Tongue (tissue), 2 donors: ENCODE results near the gene C6orf62. TPM values are rescaled to one million over a fixed set of nuclear protein-coding genes. Genes with fewer than 3 reads are reported as not detected.
"Not testable (repeated sequence)": the region's sequence is repeated elsewhere in the genome, so short reads cannot be mapped to it uniquely, and the experiment has no call there.

ENCODE experiments used
- DNase-seq: peaks from one replicate; pipeline ENCODE4 v3.0.0-alpha.2; 2015
- total RNA-seq: library from RNA; depleted of rRNA; stranded (reverse); fragments of >200 nt; gene quantifications from one replicate; pipeline ENCODE4 v1.2.3, GENCODE V29; 2014

The C6orf62 gene
- total RNA-seq, 1 donor from 2014 or later, result 85.2 TPM

DNA sequence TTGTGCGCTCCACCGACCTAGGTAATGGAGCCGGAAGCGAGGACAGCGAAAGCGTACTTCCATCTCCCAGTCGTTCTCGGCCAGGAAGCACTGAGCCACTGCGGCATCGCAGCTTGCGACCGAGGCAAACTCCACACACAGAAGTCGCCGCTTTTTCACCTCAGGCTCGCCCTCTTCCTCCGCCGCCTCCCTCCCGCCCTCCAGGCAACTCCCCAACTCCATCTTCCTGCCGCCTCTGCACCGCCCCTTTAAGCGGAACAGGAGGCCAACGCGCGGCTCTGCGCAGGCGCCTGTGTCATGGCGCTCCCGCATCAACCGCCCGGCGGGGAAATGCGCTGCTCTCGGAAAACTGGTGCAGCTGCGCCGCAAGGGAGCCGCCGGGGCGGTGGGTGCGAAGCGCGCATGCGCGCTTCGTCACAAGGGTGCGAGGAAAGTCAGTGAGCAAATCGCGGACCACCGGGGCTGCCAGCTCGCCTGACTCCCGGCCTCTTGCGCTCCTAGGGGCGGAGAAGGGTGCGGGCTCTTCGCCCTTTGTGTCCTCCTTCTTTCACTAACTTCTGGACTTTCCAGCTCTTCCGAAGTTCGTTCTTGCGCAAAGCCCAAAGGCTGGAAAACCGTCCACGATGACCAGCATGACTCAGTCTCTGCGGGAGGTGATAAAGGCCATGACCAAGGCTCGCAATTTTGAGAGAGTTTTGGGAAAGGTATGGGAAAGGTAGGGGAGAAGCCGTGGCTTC lies 52.1 kb downstream of the C6orf62 start, which contains the start of the genes ACOT13 and TDP2:
Gene ACOT13 (plus strand): TSS at position 437 of the 737 bp plus-strand sequence. CDS start 187 bp downstream, at position 624.
Gene TDP2 (minus strand): TSS at position 259 of the 737 bp plus-strand sequence. CDS start 37 bp downstream, at position 222.
- DNase-seq, result peak; percentile 99

DNA sequence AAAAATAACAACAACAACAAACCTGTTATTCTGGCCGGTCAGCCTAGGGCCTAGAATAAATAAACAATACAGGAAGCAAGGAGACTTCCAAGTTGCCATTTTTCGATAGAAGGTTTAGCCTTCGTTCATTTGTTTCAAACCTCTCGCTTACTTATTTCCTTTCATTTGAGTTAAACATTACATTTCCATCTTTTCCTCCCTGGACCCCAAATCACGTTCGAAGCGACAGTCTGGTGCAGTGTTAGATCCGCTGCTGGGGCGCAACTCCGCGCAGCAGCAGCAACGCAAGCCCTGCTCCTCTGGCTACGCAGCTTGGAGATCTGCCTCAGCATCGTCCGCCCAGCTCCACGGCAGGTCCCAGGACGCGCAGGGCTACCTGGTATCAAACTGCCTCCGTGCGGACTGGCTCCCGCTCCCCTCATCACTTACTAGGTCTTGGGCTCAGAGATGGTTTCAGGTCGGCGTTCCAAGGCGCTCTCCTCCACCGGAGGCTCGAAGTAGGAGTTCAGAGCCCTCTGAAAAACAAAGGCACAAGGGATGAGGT lies 52.8 kb downstream of the C6orf62 start:
- DNase-seq, result peak; percentile 62

- DNase-seq, result no peak
These were observed 54.6 kb downstream of the C6orf62 start for GRCh38 chr6:24664046-24664987.

DNA sequence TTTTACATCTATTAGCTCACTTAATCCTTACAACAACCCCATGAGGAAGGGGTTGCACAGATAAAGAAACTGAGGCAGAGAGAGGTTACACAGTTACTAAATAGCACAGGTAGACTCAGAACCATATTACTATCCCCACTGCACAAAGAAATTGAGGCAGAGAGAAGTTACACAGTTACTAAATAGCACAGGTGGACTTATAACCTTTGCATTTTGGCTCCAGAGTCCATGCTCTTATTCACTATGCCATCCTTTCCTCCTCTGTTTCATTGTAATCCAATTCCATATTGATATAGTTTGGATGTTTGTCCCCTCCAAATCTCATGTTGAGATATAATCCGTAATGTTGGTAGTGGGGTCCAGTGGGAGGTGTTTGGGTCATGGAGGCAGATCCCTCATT lies 55.8 kb downstream of the C6orf62 start:
- DNase-seq, result no peak

- no peak for DNase-seq
These were observed 56.7 kb downstream of the C6orf62 start for GRCh38 chr6:24662236-24662635.

DNA sequence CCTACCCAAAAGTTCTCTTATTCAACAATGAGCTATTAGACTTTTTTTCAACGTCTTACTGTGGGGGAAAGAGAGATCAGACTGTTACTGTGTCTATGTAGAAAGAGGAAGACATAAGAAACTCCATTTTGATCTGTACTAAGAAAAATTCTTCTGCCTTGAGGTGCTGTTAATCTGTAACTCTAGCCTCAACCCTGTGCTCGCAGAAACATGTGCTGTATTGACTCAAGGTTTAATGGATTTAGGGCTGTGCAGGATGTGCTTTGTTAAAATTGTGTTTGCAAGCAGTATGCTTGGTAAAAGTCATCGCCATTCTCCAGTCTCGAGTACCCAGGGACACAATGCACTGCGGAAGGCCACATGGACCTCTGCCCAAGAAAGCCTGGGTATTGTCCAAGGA lies 57.2 kb downstream of the C6orf62 start:
- not testable (repeated sequence) for DNase-seq

DNA sequence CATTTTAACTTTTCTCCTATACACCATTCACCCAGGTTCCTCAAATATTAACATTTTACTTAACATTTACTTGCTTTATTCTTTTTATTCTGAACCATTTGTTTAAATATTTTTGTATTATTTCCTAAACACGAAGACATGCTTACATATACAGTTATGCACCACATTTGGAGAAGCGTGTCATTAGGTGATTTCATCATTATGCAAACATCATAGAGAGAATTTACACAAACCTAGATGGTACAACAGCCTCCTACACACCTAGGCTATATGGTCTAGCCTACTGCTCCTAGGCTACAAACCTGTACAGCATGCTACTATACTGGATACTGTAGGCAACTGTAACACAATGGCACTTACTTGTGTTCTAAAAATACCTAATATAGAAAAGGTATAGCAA lies 58.8 kb downstream of the C6orf62 start:
- no peak for DNase-seq

DNA sequence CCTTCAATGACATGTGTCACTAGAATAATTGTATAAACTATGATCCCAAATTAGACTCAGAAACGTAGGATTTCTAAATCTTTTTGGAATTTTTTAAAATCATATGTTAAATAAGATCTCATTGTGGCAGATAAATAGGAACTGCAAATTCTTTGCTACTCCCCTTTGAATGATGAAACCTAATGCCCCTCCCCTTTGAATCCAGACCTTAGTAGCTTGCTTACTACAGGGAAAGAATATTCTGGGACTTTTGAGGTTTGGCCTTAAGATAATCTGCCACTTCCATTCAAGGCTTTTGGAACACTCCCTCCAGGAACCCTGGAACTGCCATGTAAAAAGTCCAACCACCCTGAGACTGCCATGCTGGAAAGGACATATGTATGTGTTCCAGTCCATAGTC lies 59.4 kb downstream of the C6orf62 start:
- no peak for DNase-seq

DNA sequence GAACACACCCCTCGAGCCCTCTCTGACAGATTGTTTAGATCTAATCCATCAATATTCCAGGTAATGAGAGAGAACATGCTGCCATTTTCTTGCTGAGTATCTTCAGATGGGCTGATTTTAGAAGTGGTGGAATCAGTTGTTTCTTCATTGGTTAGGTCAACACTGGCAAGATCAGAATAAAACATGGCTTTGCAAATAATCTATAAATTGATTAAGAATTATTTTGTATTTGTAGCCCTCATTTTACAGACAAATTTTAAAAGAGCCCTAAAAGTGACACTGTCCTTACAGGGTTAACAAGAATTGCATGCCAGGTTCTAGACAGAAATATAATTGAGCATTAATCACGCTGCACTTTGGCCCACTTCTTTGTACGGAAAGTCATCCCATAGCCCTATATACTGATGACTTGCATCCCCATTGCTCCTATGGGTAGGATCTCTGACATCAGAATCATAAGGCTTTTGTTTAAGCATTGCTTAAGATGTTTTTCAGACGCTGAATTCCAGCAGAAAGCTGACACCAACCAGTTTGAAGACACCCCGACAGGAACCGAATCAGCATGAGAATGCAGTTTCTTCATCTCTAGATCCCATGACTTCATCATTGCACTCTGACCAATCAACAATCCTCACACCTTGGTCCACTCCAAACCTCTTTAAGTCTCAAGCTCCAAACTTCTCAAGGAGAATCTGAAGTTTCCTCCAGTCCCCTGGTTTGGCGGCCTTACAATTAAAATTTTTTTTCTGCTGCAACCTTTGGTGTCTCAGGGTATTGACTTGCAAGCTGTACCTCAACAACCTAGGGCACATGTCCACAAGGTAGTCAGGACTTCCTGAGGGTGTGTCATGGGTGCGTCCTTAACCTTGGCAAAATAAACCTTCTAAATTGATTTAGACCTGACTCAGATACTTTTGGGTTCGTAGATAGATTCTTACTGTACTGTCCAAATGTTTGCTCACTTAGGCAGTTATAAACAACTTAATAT lies 60.1 kb downstream of the C6orf62 start:
- DNase-seq, result no peak

- DNase-seq, result no peak
These were observed 63.7 kb downstream of the C6orf62 start for GRCh38 chr6:24655215-24655614.

Other genes starting within 250 kb of the C6orf62 start
- gene GPLD1, start 229.6 kb downstream of the C6orf62 start, total RNA-seq, result 1.3 TPM
- gene ALDH5A1, start 224.2 kb downstream of the C6orf62 start, total RNA-seq, result 15.9 TPM
- not detected for gene KIAA0319, start 73.0 kb downstream of the C6orf62 start, total RNA-seq
- gene TDP2, start 52.3 kb downstream of the C6orf62 start, total RNA-seq, result 29.1 TPM
- 5.7 TPM for gene ACOT13, start 52.1 kb downstream of the C6orf62 start, total RNA-seq
- gene GMNN, start 55.8 kb upstream of the C6orf62 start, total RNA-seq, result 19.2 TPM
- not detected for gene ARMH2, start 79.8 kb upstream of the C6orf62 start, total RNA-seq
- 21.3 TPM for gene RIPOR2, start 216.8 kb upstream of the C6orf62 start, total RNA-seq